Bronchus fibroblast of lung (primary cell): ENCODE results near the gene OR52J3. TPM values are rescaled to one million over a fixed set of nuclear protein-coding genes. Genes with fewer than 3 reads are reported as not detected.

Experiments used
- total RNA-seq: library from RNA; depleted of rRNA; stranded (reverse); fragments of >200 nt; gene quantifications from 2 replicates; pipeline ENCODE4 v1.2.3, GENCODE V29; 2015

The OR52J3 gene
- not detected in 2 replicates for total RNA-seq

GRCh38 chr11:5046226-5046625 is at the start of gene OR52J3:
Gene OR52J3 (plus strand): TSS chr11:5046526. CDS start chr11:5046526, 0 bp downstream.

GRCh38 chr11:5059391-5059790 is 13.1 kb downstream of the OR52J3 start, which contains the start of gene OR52E2:
Gene OR52E2 (minus strand): TSS chr11:5059627. CDS start chr11:5059627, 0 bp downstream.

GRCh38 chr11:5069272-5069671 is 22.9 kb downstream of the OR52J3 start, which contains the start of gene OR52E1:
Gene OR52E1 (plus strand): TSS chr11:5069572.

Other genes starting within 250 kb of the OR52J3 start
- not detected in 2 replicates for gene OR52R1, start 242.1 kb upstream of the OR52J3 start, total RNA-seq
- not detected in 2 replicates for gene OR51F2, start 225.2 kb upstream of the OR52J3 start, total RNA-seq
- gene OR51S1, start 197.3 kb upstream of the OR52J3 start, total RNA-seq = not detected in 2 replicates
- not detected in 2 replicates for gene OR51T1, start 164.6 kb upstream of the OR52J3 start, total RNA-seq
- not detected in 2 replicates for gene OR51A7, start 142.7 kb upstream of the OR52J3 start, total RNA-seq
- gene OR51G2, start 127.2 kb upstream of the OR52J3 start, total RNA-seq = not detected in 2 replicates
- not detected in 2 replicates for gene OR51G1, start 122.2 kb upstream of the OR52J3 start, total RNA-seq
- gene OR51A4, start 98.9 kb upstream of the OR52J3 start, total RNA-seq = not detected in 2 replicates
- gene OR51A2, start 90.8 kb upstream of the OR52J3 start, total RNA-seq = not detected in 2 replicates
- gene OR51L1, start 51.7 kb upstream of the OR52J3 start, total RNA-seq = not detected in 2 replicates
- not detected in 2 replicates for gene OR52E2, start 13.1 kb downstream of the OR52J3 start, total RNA-seq
- gene OR52E1, start 23.0 kb downstream of the OR52J3 start, total RNA-seq = not detected in 2 replicates
- not detected in 2 replicates for gene OR52A5, start 91.8 kb downstream of the OR52J3 start, total RNA-seq
- gene OR52A1, start 108.2 kb downstream of the OR52J3 start, total RNA-seq = not detected in 2 replicates
- gene OR51V1, start 154.2 kb downstream of the OR52J3 start, total RNA-seq = not detected in 2 replicates
- not detected in 2 replicates for gene HBB, start 180.5 kb downstream of the OR52J3 start, total RNA-seq
- not detected in 2 replicates for gene HBD, start 188.0 kb downstream of the OR52J3 start, total RNA-seq
- gene HBG1, start 203.3 kb downstream of the OR52J3 start, total RNA-seq = not detected in 2 replicates
- not detected in 2 replicates for gene HBG2, start 208.3 kb downstream of the OR52J3 start, total RNA-seq
- 0.89 TPM in 1 of 2 replicates, not detected in the other for gene HBE1, start 223.4 kb downstream of the OR52J3 start, total RNA-seq